GM18909 (cell line): ENCODE data around the gene CYP46A1.
"Not testable (repeated sequence)": the region's sequence is repeated elsewhere in the genome, so short reads cannot be mapped to it uniquely, and the experiment has no call there.

Experiments used
- ATAC-seq: cut with Tn5 transposase; IDR thresholded peaks from one replicate; pipeline ENCODE4 v1.9.1; 2021; ENCODE audit warnings: mild to moderate bottlenecking; ENCODE audit not compliant: unreplicated experiment, poor library complexity

Gene CYP46A1

GRCh38 chr14:99752486-99753121, 68.5 kb downstream of the CYP46A1 start:
- no peak for ATAC-seq

- ATAC-seq = no peak
Measured at GRCh38 chr14:99753225-99754140, 69.4 kb downstream of the CYP46A1 start.

GRCh38 chr14:99754141-99755067, 70.3 kb downstream of the CYP46A1 start:
- ATAC-seq = no peak

- no peak for ATAC-seq
Measured at GRCh38 chr14:99755068-99755405, 70.9 kb downstream of the CYP46A1 start.

- ATAC-seq = no peak
Measured at GRCh38 chr14:99755629-99756603, 71.8 kb downstream of the CYP46A1 start.

GRCh38 chr14:99756796-99757195, 72.7 kb downstream of the CYP46A1 start:
- ATAC-seq = no peak

GRCh38 chr14:99757331-99758070, 73.4 kb downstream of the CYP46A1 start:
- ATAC-seq = no peak

GRCh38 chr14:99758121-99758821, 74.2 kb downstream of the CYP46A1 start:
- ATAC-seq = no peak

- no peak for ATAC-seq
Measured at GRCh38 chr14:99758872-99759545, 74.9 kb downstream of the CYP46A1 start.

- ATAC-seq = no peak
Measured at GRCh38 chr14:99759546-99759925, 75.4 kb downstream of the CYP46A1 start.

- no peak for ATAC-seq
Measured at GRCh38 chr14:99760817-99761216, 76.7 kb downstream of the CYP46A1 start.

- ATAC-seq = not testable (repeated sequence)
Measured at GRCh38 chr14:99762911-99763310, 78.8 kb downstream of the CYP46A1 start.

GRCh38 chr14:99763527-99764221, 79.6 kb downstream of the CYP46A1 start:
- no peak for ATAC-seq

- no peak for ATAC-seq
Measured at GRCh38 chr14:99764222-99764706, 80.2 kb downstream of the CYP46A1 start.

- ATAC-seq = no peak
Measured at GRCh38 chr14:99768381-99768780, 84.3 kb downstream of the CYP46A1 start.

- ATAC-seq = no peak
Measured at GRCh38 chr14:99769123-99769522, 85.0 kb downstream of the CYP46A1 start.

GRCh38 chr14:99769799-99770198, 85.7 kb downstream of the CYP46A1 start:
- ATAC-seq = no peak
